Ishikawa (cell line): Measurements from ENCODE around the gene TNFSF15.

Experiments
- CEBPB ChIP-seq: IDR thresholded peaks from 2 replicates; pipeline ENCODE4 v1.6.1; 2012
- CREB1 ChIP-seq: IDR thresholded peaks from 2 replicates; pipeline ENCODE4 v1.6.1; 2012; ENCODE audit warnings: low read depth
- EGR1 ChIP-seq: IDR thresholded peaks from 2 replicates; pipeline ENCODE4 v1.6.1; 2012
- EP300 ChIP-seq: IDR thresholded peaks from 2 replicates; pipeline ENCODE4 v1.6.1; 2012; ENCODE audit warnings: borderline replicate concordance
- FOXM1 ChIP-seq: IDR thresholded peaks from 2 replicates; pipeline ENCODE4 v1.6.1; 2012; ENCODE audit warnings: low read depth, borderline replicate concordance
- NFIC ChIP-seq: IDR thresholded peaks from 2 replicates; pipeline ENCODE4 v1.6.1; 2012
- RAD21 ChIP-seq: IDR thresholded peaks from 2 replicates; pipeline ENCODE4 v1.6.1; 2012; ENCODE audit warnings: low read depth
- TAF1 ChIP-seq: IDR thresholded peaks from 2 replicates; pipeline ENCODE4 v1.6.1; 2012; ENCODE audit warnings: low read depth, mild to moderate bottlenecking
- TCF12 ChIP-seq: IDR thresholded peaks from 2 replicates; pipeline ENCODE4 v1.6.1; 2012; ENCODE audit warnings: low read depth
- TEAD4 ChIP-seq: IDR thresholded peaks from 2 replicates; pipeline ENCODE4 v1.6.1; 2012
- YY1 ChIP-seq: IDR thresholded peaks from 2 replicates; pipeline ENCODE4 v1.6.1; 2012; ENCODE audit warnings: low read depth
- ZBTB7A ChIP-seq: IDR thresholded peaks from 2 replicates; pipeline ENCODE4 v1.6.1; 2012; ENCODE audit warnings: low read depth
- TF ChIP-seq, protein P1 (sequence below): IDR thresholded peaks from 2 replicates; pipeline ENCODE4 v1.6.1; 2012
- TF ChIP-seq, protein P2 (sequence below): IDR thresholded peaks from 2 replicates; pipeline ENCODE4 v1.6.1; 2012
- TF ChIP-seq, protein P3 (sequence below): IDR thresholded peaks from 2 replicates; pipeline ENCODE4 v1.6.1; 2012; ENCODE audit warnings: low read depth, mild to moderate bottlenecking

The TNFSF15 gene

DNA sequence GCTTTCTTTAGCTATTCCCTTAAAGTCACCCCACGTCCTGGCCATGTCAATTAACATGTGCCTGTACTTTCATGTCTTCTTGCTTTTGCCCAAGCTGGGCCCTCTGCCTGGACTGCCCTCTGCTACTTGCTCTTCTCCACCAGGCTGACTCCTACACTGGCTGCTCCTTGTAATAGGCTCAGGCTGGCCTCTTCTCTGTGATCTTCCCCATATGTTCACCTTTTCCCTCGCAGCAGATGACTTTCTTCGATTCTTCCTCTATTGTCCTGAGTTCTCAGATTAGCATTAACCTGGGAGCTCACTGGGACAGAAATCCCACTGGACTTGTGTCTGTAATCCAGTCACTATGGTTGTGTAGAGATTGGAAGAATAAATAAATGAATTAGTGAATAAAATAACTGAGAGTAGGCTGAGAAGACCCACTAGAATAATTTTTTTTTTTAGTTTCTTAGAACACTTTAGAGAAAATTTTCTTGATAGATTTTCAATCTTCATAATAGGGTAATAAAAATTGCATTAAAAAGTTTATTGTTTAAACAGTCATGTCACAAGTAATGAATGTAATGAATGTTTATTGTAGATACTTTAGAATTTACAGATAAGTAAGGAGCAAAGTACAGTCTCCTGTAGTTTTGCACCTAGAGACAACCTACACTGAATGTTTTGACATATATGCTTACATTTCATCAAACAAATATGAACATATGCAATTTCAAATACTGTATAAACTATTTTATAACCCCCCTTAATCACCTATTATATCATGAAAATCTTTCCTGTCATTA lies 47.4 kb upstream of the TNFSF15 start:
- no peak for TF ChIP-seq TAF1
- TF ChIP-seq YY1 = no peak
- no peak for TF ChIP-seq CEBPB
- no peak for TF ChIP-seq TCF12
- no peak for TF ChIP-seq EP300
- TF ChIP-seq, protein P1, sequence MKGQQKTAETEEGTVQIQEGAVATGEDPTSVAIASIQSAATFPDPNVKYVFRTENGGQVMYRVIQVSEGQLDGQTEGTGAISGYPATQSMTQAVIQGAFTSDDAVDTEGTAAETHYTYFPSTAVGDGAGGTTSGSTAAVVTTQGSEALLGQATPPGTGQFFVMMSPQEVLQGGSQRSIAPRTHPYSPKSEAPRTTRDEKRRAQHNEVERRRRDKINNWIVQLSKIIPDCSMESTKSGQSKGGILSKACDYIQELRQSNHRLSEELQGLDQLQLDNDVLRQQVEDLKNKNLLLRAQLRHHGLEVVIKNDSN = no peak
- TF ChIP-seq NFIC = no peak
- no peak for TF ChIP-seq EGR1
- TF ChIP-seq FOXM1 = no peak
- TF ChIP-seq ZBTB7A = no peak
- TF ChIP-seq CREB1 = no peak
- no peak for TF ChIP-seq RAD21

DNA sequence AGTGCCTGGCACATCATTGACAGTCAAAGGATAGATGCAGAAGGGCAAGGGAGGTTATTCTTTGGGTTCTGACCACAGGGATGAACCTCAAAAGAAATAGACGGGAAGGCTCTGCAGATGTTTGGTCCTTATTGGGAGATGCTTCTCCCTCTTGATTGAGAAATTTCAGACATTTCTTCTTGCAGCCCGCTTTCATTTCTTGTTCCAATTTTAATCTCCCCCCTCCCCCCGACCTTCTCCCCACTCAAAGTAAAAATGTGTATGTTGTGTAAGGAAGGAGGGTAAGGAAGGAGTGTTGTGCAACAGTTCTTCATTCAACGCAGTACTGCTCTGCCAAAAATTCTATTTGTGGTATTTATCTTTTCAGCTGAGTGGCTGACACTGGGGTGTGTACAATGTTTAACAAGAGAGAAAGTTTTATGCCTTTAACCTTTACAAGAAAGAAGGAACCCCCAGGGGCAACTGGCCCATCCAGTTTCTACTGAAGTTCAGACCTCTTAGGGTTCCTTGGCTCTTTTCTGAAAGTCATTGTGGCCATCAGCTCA lies 46.3 kb upstream of the TNFSF15 start:
- TF ChIP-seq, protein P1 = no peak
- peak; percentile 38; the same call in 1 of the 2 replicates for TF ChIP-seq CEBPB

DNA sequence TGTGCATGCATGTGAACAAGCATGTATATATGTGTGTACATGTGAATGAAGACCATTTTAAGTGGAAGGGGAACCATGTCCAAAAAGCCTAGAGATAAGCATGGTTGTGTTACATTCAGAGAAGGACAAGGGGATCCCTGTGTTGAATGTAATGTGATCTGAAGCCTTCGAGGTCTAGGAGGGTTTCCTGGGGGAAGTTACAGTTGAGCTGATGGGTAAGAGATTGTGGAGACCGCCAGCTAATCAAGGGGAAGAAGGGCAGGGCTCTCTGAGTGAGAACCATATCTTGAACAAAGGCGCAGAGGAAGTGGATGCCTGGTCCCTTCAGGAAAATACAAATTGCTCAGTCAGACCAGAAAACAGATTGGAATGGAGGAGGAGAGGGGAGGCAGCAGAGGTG lies 45.5 kb upstream of the TNFSF15 start:
- TF ChIP-seq NFIC = no peak
- TF ChIP-seq EP300 = no peak
- no peak for TF ChIP-seq ZBTB7A
- TF ChIP-seq CEBPB = no peak
- TF ChIP-seq YY1 = no peak
- no peak for TF ChIP-seq CREB1
- TF ChIP-seq TEAD4 = no peak
- TF ChIP-seq, protein P2, sequence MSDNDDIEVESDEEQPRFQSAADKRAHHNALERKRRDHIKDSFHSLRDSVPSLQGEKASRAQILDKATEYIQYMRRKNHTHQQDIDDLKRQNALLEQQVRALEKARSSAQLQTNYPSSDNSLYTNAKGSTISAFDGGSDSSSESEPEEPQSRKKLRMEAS = no peak
- TF ChIP-seq, protein P3, sequence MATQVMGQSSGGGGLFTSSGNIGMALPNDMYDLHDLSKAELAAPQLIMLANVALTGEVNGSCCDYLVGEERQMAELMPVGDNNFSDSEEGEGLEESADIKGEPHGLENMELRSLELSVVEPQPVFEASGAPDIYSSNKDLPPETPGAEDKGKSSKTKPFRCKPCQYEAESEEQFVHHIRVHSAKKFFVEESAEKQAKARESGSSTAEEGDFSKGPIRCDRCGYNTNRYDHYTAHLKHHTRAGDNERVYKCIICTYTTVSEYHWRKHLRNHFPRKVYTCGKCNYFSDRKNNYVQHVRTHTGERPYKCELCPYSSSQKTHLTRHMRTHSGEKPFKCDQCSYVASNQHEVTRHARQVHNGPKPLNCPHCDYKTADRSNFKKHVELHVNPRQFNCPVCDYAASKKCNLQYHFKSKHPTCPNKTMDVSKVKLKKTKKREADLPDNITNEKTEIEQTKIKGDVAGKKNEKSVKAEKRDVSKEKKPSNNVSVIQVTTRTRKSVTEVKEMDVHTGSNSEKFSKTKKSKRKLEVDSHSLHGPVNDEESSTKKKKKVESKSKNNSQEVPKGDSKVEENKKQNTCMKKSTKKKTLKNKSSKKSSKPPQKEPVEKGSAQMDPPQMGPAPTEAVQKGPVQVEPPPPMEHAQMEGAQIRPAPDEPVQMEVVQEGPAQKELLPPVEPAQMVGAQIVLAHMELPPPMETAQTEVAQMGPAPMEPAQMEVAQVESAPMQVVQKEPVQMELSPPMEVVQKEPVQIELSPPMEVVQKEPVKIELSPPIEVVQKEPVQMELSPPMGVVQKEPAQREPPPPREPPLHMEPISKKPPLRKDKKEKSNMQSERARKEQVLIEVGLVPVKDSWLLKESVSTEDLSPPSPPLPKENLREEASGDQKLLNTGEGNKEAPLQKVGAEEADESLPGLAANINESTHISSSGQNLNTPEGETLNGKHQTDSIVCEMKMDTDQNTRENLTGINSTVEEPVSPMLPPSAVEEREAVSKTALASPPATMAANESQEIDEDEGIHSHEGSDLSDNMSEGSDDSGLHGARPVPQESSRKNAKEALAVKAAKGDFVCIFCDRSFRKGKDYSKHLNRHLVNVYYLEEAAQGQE = no peak
- no peak for TF ChIP-seq RAD21
- no peak for TF ChIP-seq EGR1
- TF ChIP-seq TAF1 = no peak
- TF ChIP-seq FOXM1 = no peak

DNA sequence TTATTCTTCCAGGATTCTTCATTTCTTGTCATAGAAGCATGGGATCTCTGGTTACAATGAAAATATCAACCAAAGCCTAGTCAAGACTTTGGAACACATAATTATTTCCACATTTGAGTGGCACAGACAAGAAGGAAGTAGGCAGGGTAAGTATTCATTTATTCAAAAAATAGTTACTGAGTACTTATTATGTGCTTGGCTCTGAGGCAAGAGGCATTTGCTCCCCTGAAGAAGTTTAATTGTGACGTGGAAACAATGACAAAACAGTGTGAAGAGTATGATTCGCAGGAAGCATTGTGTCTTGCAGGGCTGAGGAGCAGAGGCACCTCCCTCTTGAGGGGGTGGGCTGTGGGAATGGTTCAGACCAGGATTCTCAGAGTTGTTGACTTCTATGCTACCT lies 45.0 kb upstream of the TNFSF15 start:
- no peak for TF ChIP-seq TEAD4
- no peak for TF ChIP-seq NFIC
- no peak for TF ChIP-seq CEBPB
- TF ChIP-seq YY1 = no peak
- TF ChIP-seq EP300 = no peak
- no peak for TF ChIP-seq TCF12
- no peak for TF ChIP-seq FOXM1
- no peak for TF ChIP-seq RAD21
- TF ChIP-seq, protein P2 = no peak
- TF ChIP-seq, protein P1 = no peak
- TF ChIP-seq CREB1 = no peak
- no peak for TF ChIP-seq ZBTB7A
- no peak for TF ChIP-seq EGR1
- TF ChIP-seq TAF1 = no peak
- TF ChIP-seq, protein P3 = no peak

DNA sequence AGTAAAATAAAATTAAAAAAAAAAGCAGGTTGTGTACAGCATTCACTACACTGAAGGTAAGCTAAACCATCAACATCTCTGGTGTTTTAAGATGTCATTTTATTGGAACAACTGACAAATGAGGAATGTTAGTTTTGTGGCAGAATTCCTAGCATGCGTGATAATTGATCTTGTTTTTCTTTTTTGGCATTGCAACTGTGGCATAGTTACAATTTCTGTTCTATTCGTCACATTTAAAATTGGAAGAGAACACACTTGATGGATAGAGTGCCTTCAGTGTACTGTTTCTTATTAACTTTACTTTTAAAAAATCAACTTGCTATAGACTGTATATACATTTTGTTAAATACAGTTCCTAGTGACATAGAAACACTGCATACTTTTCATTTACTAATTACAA lies 43.6 kb upstream of the TNFSF15 start:
- TF ChIP-seq EGR1 (no peak), YY1 (no peak), FOXM1 (no peak), NFIC (no peak), ZBTB7A (no peak), EP300 (no peak), TAF1 (no peak), RAD21 (no peak), TCF12 (no peak), CREB1 (no peak), TEAD4 (no peak), CEBPB (no peak)
- TF ChIP-seq, protein P3 = no peak
- TF ChIP-seq, protein P2 = no peak
- TF ChIP-seq, protein P1 = no peak
